IPS-NIHi11 (cell line): ENCODE data around the gene TOP2B.

Source experiments
- DNase-seq: peaks from one replicate; pipeline ENCODE4 v3.0.0; 2012; ENCODE audit warnings: mixed read lengths, low spot score

TOP2B gene

DNA sequence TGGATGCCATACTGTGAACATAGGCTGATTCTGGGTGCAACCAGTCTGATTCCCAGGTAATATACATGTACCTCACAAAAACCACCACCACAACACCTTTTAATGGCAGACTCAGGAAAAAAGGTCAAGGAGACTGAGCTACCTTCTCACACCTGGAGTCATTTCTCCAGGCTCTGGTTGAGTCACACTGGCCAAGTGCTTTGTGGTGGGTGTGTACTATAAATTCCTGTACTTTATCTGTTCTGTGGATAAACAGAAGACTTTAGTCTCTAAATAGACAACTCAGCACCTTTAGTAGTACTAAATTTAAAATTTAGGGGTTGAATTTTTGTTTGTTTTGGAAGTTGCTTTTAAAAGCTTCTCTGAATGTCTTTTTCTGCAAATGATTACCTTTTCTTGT is 46.7 kb downstream of the TOP2B start:
- DNase-seq: no peak

DNA sequence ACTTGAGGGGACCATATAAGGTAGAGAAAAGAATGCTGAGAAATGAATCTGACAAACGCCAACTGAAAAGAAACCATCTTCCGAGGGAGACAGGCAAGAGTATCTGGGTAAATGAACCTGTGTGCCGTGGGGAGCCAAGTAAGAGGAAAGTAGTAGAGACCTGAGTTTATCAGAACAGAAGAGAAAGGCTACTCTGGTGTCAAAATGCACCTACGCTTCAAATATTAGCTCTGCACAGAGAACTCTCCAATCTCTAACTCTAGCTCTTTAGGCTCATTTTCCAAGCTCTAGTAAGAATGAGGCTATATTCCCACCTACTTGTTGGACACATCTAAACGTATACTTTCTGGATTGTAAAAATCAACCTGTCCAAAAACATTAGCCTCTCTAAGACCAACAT is 53.5 kb downstream of the TOP2B start:
- DNase-seq: no peak

DNA sequence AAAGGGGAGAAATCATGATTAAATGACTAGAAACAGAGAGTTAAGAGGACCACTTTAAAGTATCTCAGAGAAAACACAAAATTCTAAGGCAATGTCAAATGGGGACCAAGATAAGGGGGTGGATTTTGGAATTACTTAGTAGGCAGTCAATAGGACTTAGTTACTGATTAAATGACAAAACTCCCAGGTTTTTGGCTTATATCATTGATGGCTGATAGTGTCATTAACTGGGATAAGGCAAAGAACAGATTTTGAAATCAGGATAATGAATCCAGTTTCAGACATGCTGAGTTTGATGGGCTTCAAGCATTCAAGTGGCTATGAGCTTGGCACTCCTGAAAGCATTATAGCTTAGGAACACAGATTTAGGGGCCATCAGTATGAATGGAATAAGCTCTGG is 53.9 kb downstream of the TOP2B start:
- DNase-seq: no peak

DNA sequence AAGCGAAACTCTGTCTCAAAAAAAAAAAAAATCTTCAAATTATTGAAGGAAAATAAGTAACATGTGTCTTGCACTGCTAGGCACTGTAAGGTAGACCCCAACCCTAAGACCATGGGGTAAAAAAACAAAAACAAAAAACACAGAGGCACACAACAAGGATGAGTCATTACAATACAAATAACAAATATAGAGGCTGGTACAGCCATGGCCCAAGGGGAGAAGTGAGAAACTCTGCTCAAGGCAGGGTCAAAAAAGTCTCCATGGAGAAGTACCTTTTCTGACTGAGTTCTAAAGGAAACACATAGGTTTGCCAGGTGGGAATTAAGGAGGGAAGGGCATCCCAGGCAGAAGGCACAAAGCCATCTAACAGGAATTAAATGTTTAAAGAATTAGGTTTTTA is 54.5 kb downstream of the TOP2B start:
- no peak for DNase-seq

DNA sequence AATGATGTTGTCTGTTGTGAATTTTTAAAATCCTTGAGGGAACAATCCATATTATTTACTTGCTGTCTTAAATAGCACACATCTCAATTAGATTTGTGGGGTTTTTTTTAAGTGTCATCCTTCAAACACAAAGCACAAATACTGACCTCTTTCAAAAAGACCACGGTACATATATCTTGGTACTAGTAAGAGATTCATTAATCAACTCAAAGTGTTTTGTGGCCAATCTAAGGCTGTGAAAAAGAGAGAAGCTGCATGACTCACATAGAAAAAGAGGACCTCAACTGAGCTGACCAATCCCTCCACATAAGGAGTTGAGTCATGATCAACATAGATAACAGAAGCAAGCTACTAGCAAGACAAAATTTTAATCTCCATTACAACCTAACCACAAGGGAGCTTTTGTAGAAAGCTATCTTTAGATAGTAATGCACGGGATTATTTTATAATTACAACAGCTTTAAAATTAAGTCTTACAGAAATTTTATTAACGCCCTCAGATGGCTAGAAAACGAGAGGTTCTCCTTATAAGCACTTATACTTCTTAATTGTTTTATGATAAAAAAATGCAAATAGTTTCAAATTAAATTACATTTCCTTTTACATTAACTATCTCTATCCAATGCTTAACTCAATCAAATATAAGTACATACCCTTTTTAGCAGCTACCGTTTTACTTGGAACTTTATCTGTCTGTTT is 60.5 kb downstream of the TOP2B start:
- no peak for DNase-seq

DNA sequence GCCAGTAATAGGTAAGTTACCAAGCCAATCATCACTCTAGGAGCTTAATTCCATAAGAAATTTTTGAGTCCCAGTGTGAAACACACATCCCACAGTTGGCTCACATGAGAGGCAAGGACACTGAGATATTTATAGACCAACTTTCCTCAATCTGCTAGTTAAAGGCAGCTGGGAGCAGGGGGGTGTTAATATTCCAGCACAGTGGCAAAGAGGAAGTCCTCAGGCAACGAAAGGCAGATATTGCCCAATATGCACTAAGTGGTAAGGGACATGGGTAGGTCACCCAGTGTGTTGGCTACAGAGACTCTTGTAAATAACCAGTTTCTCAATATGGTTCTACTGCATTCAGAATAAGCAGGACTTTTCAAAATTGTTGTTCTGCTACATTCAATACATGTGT is 61.0 kb downstream of the TOP2B start:
- DNase-seq: no peak

DNA sequence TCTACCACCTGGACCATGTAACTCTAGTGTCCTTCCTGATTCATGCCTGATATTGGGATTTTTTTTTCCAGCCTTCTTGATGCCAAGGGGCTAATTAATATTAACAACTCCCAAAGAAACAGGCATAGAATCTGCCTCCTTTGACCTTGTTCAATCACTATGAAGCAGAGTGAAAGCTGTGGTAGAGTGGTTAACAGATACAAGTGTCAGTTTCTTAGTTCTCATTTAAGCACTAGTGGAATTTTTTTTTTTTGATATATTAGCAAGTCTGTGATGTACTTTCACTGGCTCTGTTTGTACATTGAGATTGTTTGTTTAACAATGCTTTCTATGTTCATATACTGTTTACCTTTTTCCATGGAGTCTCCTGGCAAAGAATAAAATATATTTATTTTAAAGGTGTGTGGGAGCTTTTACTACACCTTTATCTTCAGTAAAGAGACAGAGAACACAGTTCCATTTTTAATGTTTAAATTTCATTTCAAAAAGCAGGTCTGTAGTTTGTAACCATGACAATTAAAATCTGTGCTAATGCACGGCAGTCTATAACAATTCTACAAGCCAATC is 67.1 kb downstream of the TOP2B start:
- DNase-seq: no peak

DNA sequence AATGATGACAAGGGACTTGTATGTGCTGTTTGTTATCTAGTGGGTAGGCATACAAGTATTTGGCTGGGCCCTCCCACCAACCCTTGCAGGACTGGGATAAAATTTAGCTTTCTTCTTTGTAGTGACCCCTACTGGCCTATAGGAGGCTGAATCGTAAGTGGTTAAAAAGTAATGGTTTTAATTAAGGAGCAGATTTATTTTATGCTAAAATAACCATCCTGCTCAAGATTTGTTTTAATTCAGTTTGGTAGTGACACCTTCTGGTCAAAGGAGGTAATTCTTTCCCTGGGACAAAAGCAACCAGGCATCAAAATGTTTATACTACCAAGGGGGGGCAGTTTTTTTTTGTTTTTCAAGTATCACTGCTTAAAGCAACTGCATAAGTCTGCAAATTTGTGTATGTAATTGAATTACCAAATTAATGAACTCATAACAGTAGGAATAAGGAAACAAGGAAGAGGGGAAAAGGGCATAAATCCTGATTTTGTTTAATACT is 70.7 kb downstream of the TOP2B start:
- DNase-seq: peak; percentile 31

DNA sequence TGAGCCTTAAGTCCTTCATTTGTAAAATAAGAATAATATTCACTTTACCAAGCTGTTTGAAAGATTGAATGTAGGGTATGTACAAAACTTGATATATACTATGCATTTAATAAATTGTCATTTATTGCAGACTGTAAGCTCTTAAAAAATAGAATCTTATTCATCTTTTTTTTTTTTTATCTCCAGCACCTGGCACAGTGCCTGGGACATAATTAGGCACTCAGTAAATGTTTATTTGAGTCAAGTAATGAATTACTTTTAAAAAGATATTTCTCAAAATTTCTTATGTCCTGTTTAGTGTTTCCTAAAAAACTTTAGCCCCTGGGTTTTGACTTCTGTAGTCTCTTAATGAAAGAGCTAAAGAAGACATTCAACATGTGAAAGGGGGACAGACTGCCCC is 71.7 kb downstream of the TOP2B start:
- no peak for DNase-seq

DNA sequence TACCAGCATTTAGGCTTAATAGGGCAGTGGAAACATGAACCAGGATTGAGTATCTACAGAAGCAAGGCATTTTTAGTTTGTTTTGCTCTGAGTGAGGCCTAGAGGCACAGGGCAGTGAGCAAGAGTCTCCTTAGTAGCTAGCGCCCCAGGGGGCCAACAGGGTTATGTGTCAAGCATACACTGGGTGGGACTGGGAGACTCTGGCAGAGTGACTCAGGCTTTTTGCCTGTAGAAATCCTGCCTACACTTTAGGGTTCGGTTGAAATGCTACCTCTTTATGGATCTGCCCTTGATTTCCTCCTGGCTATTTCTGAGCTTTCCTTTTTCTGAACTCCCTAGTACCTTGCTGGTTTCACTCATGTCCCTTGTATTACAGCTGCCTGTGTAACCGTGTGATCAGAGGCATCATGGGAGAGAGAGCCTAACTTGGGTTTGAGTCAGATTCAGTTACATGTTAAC is 72.2 kb downstream of the TOP2B start:
- no peak for DNase-seq

DNA sequence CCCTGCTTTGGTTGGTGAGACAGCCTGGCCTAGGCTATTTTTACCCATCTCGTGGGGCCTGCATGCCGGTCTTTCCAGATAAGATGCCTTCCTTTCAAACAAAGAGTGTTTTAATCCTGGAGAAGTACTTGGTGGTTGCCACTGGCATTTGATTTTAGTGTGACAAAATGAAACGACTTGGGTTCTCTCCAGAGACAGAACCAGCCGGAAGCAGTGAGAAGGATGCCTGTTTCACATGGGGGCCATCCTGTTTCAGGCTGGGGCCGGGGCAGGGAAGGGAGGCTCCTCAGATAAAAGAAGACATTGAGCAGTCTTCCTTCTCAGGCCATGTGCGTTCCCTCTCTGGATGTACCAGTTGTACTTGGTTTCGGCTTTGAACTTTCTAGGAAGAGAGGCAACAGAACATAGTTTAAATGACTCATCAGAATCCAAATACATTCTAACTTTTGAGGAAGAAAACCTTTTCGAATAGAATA is 74.9 kb downstream of the TOP2B start:
- no peak for DNase-seq

DNA sequence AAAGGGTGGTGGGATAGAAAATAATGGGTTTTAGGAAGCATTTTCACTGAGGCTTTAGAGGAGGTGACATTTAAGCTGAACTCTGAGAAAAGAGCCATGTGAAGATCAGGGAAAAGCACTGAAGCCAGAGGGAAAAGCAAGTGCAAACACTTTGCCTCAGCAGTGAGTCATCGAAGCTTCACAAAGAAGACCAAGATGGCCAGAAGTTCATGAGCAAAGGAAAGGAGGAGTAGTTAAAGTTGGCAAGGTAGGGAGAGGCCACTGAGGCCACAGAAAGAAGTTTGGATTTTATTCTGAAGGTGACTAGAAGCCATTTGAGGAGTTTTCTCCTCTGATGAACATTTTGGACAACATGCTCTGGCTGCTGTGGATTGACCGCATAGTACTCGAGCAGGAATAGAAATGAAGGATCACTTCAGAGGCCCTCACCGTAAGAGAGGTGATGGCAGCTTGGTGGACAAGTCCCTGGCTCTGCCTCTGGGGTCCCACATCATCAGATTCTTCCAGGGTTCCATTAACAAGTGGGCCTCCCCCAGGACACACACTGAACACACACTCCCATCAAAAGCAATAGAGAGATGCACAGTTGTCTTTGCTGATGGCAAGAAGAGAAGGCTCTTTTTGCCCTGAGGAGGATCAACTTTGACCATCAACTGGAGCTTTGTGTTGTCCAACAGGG is 75.5 kb downstream of the TOP2B start:
- DNase-seq: no peak

DNA sequence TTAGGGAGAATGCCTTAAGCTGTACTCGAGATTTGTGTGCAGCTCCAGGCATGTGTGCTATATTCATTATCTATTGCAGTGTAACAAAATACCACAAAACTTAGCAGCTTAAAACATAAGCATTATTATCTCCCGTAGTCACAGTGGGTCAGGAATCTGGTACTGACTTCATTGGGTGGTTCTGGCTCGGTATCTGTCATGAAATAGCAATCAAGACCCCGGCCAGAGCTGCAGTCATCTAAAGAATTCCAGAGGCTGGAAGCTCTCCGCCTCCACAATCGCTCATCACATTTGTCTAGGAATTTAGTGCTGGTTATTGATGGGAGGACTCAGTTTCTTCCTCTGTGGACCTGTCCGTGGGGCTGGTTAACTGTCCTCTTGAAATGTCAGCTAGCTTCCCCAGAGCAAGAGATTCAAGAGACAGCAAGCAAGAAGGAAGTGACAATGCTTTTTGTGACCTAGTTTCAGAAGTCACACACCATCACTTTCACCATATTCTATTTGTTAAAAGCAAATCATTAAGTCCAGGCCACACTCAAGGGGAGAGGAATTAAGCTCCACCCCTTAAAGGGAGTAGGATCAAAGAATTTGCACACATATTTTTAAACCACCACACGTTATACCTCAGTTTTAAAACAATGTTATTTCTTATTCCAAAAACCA is 76.1 kb downstream of the TOP2B start:
- no peak for DNase-seq

DNA sequence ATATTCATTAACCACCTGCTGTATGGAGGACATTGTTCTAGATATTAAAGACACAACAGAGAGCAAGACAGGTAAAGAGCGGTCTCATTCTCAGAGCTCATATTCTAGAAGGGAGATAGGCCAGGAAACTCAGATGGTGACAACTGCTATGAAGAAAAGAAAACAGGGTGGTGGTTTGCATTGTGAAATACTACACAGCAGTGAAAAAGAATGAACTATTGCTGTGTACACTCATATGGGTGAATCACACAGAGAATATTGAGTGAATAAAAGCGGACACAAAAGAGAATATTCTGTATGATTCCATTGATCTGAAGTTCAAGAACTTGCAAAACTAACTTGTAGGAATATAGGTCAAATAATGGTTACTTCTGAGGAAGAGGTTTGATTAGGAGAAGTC is 76.7 kb downstream of the TOP2B start:
- no peak for DNase-seq

DNA sequence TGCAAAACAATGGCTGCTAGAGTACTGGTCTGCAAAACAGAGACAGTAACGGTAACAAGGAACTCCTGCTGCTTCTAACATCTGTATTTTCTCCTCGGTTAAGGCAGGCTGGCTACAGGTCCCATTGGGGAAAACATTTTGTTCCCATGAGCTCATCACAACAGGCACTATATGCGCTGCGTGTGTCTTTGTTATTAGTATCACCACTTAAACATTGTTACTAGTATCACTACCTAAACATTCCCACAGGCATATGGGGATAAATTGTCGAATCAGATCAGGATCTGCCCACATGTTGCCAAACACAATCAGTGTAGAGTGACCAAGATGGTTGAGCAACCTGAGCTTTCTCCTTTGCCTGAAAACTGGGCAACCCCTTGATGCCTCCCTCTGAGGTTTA is 77.2 kb downstream of the TOP2B start:
- DNase-seq: no peak

DNA sequence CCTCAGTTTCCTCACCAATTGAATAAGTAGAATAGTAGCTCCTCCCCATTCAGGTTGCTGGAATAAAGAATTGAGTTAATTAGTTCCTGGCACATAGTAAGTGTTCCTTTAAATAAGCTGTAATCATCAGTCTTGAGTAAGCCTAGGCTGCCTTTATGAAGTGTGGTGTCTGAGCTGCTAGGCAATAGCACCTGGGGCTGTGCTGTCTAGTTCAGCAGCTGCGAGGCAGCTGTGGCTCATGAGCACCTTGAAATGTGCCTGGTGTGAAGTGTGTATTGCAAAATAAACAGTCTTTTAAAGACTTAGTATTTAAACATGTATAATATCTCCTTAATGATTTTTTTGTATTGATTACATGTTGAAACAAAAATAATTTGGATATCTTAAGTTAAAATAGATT is 77.6 kb downstream of the TOP2B start:
- no peak for DNase-seq

DNA sequence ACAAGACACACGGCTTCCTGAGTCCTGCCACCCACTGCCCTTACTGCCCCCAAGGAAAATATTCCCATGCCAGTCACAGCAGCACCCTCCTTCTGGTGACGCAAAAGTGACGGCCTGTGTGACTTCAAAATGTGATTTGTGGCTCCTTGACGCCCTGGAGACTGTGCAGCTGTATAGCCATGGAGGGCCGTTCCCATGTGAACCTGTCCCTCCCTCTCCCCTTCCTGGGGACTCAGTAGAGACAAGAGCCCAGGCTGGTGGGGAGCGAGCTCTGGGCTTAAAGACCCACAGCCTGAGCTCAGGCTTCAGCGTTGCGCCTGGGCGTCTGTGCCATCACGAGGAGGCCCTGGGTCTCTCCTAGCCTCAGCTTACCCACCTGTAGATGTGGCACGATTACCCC is 78.2 kb downstream of the TOP2B start:
- no peak for DNase-seq

DNA sequence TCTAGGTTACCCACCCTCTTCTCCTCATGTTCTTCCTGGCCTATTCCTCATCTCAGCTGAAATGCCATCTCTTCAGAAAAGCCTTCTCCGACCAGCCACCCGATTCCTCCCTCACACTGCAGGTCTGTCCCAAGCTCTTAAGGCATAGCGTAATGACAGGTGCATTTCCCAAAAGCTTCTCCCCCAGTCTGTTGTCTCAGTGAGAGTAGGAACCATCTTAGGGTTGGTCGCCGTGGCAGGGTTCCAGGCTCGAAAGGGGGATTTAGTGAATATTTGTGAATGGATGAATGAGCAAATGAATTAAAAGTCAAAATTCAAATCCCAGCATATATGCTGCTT is 78.6 kb downstream of the TOP2B start:
- DNase-seq: no peak

DNA sequence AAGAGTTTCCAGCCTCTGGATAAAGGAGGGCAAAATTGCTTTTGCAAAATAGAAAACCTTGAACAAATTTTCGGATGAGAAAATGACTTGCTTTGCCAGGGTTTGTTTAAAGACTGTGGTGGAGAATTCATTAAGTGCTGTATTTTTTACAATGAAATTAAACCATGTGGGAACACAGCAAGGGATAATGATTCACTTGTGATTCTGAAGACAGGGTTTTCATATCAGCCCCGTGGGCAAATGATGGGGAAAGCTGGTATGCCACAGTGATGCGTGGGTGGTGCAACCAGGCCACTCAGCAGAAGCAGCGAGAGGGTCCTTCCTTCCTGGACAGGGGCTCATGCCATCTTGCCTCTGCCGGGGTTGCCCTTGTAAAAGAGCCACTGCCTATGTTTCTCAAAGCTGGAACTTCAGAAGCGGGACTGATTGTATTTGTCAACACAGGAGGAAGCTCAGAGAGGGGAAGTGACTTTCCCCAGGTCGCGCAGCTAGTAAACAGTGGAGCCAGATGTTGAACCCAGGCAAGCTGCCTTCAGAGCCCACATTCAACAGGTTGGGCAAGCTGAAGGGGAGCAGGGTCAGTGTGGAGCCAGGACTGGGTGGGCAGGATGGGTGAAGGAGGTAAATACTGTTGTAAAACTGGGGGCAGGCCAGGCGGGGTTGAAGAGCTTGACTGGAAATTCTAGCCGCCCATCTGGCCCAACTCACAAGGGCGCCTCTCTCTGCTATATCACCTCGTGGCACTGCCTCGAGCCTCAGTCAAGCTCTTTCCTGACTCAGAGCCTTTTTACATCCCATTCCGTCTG is 79.1 kb downstream of the TOP2B start:
- no peak for DNase-seq

DNA sequence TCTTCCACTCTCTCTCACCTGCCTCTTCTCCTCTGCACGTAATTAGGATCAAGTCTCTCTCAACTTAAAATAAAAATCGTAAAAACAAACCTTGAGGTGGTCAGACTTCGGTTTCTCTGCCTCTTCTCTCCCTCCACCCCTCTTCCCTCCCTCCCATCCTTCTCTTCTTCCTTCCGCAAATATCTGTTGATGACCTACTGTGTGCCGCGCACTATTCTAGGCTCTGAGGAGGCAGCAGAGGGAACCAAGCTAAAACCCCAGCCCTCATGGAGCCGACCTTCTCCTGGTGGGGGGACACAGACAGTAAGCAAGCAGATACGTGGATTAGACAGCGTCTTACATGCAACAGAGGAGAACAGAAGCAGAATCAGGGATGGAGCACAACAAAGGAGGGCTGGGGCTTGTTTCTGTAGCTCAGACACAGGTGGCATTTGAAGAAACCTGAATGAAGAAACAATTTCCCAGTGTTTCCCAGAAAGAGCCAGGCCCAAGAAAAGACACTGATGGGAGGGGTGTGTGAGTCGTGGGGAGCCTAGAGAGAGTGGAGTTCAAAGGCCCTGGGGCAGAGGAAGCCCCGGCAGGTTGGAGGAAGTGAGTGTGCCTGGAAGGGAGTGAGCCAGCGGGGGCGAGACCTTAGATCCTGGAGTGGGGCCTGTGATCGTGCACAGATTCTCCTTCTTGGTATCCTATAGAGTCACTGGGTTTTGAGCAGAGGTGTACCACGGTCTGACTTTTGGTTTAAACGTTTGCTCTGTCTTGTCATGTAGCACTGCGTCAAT is 80.5 kb downstream of the TOP2B start:
- DNase-seq: no peak

DNA sequence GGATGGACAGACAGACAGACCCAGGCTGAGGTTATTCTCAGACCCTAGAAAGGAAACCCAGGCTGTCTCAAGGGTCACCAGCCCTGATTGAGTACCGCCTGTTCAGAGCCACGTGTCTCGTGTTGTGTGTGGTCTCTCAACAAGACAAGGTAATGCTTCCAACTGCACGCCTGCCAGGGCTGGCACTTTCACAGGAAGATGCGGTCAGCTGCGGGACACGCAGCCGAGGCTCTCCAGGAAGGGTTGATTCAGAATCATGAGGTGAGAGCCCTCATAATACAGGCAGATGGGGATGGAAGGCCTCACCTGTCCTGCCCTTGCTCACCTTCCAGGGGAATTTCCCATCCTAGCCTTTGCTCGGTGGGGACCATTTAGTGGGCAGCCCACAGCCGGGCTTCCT is 81.4 kb downstream of the TOP2B start:
- DNase-seq: no peak
